ENCODE results near the gene CTNND2.

CTNND2 gene

DNA sequence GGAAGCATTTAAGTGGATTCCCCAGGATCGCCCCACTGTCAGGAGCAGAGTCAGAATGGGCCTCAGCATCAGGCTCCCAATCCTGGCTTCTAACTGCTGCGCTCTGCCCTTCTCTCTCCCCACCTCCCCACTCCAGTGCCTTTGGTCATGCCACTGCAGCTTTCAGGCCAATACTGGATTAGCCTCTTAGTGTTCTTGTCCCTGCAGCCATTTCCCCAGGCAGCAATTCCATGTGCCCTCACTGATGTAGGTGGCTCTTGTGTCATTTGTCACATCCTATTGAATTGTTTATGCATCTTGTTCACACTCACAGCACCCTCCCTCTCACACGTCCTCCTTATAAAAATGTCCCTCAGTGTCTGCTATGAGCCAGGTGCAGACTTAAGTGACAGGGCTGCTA lies 599.0 kb downstream of the CTNND2 start:
- H3K36me3 ChIP-seq (ENCODE audit: control insufficient read depth, low read length) = no peaks in the 10 kb centered on the region
- H3K9me2 ChIP-seq (replicated peaks; ENCODE audit: control insufficient read depth, low read length) = no peaks in the 10 kb centered on the region
- H3F3A ChIP-seq (ENCODE audit: control insufficient read depth, insufficient read depth) = no peaks in the 10 kb centered on the region
- no peak overlapping the region for H3K4me2 ChIP-seq (ENCODE audit: low read length)
- no peak for TF ChIP-seq EZH2phosphoT487 (IDR thresholded peaks at IDR 0.05; ENCODE audit: borderline replicate concordance, low read length)
- TF ChIP-seq, protein P1, sequence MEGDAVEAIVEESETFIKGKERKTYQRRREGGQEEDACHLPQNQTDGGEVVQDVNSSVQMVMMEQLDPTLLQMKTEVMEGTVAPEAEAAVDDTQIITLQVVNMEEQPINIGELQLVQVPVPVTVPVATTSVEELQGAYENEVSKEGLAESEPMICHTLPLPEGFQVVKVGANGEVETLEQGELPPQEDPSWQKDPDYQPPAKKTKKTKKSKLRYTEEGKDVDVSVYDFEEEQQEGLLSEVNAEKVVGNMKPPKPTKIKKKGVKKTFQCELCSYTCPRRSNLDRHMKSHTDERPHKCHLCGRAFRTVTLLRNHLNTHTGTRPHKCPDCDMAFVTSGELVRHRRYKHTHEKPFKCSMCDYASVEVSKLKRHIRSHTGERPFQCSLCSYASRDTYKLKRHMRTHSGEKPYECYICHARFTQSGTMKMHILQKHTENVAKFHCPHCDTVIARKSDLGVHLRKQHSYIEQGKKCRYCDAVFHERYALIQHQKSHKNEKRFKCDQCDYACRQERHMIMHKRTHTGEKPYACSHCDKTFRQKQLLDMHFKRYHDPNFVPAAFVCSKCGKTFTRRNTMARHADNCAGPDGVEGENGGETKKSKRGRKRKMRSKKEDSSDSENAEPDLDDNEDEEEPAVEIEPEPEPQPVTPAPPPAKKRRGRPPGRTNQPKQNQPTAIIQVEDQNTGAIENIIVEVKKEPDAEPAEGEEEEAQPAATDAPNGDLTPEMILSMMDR (IDR thresholded peaks at IDR 0.05; ENCODE audit: low read depth, low read length, poor library complexity, severe bottlenecking) = no peak
- no peaks in the 10 kb centered on the region for H4K20me1 ChIP-seq (ENCODE audit: control insufficient read depth, insufficient read depth, low read depth, low read length)
- no peaks in the 10 kb centered on the region for H3K79me2 ChIP-seq (ENCODE audit: control insufficient read depth, low read length)
- no peaks in the 10 kb centered on the region for H3K4me1 ChIP-seq (ENCODE audit: control insufficient read depth, low read length)
- H3K27me3 ChIP-seq (ENCODE audit: control insufficient read depth, low read length) = no peaks in the 10 kb centered on the region
- H3K9me3 ChIP-seq (ENCODE audit: control insufficient read depth, insufficient read depth, low read length) = no peaks in the 10 kb centered on the region
- no peak overlapping the region for H3K27ac ChIP-seq (ENCODE audit: low read depth, low read length)
- H3K4me3 ChIP-seq (ENCODE audit: low read length) = no peak overlapping the region

DNA sequence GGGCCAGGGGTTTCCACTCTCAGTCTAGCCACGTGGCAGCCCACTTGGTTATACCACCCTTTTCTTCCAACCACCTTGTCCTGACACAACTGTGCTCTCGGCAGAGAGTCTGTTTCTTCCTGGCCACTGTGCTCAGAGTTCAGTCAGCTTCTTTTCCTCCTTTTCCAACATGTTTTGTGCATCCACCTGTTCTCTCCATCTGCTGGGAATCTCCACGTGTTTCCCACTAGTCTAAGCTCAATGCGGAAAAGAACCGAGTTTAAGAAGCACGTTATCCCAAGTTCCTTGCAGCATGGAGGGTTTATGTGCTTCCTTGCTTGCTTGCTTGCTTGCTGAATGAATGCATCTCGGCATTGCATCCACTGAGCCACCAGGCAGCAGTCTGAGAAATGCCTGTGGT lies 599.6 kb downstream of the CTNND2 start:
- no peaks in the 10 kb centered on the region for H3K4me1 ChIP-seq (ENCODE audit: control insufficient read depth, low read length)
- no peaks in the 10 kb centered on the region for H3K9me3 ChIP-seq (ENCODE audit: control insufficient read depth, insufficient read depth, low read length)
- H3K79me2 ChIP-seq (ENCODE audit: control insufficient read depth, low read length) = no peaks in the 10 kb centered on the region
- H4K20me1 ChIP-seq (ENCODE audit: control insufficient read depth, insufficient read depth, low read depth, low read length) = no peaks in the 10 kb centered on the region
- H3K4me2 ChIP-seq (ENCODE audit: low read length) = no peak overlapping the region
- no peak overlapping the region for H3K4me3 ChIP-seq (ENCODE audit: low read length)
- no peaks in the 10 kb centered on the region for H3F3A ChIP-seq (ENCODE audit: control insufficient read depth, insufficient read depth)
- no peaks in the 10 kb centered on the region for H3K27me3 ChIP-seq (ENCODE audit: control insufficient read depth, low read length)
- H3K36me3 ChIP-seq (ENCODE audit: control insufficient read depth, low read length) = no peaks in the 10 kb centered on the region
- no peak overlapping the region for H3K27ac ChIP-seq (ENCODE audit: low read depth, low read length)
- TF ChIP-seq EZH2phosphoT487 (IDR thresholded peaks at IDR 0.05; ENCODE audit: borderline replicate concordance, low read length) = no peak
- H3K9me2 ChIP-seq (replicated peaks; ENCODE audit: control insufficient read depth, low read length) = no peaks in the 10 kb centered on the region

DNA sequence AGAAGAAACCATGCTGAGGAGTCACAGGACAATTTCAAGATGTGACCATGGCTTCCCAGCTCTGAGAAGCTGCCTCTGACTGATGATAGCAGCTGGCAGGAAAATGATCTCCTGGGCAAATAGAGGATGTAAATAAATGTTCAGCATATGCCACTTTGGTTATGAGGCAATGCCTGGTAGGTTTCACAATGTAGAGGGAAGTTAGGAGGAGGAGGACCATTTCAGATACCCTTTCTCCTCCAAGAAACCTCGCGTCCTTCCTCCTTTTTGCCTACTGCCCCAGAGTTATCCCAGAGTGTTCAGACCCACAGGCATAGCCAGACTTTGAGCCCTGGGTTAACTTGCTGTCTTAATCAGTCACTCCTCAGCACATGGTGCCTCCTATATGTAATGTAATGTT lies 601.6 kb downstream of the CTNND2 start:
- Histone ChIP-seq H3K36me3 (ENCODE audit: control insufficient read depth, low read length) (no peaks in the 10 kb centered on the region), H3K9me3 (ENCODE audit: control insufficient read depth, insufficient read depth, low read length) (no peaks in the 10 kb centered on the region), H4K20me1 (ENCODE audit: control insufficient read depth, insufficient read depth, low read depth, low read length) (no peaks in the 10 kb centered on the region), H3K79me2 (ENCODE audit: control insufficient read depth, low read length) (no peaks in the 10 kb centered on the region), H3K27ac (ENCODE audit: low read depth, low read length) (no peak overlapping the region), H3K4me1 (ENCODE audit: control insufficient read depth, low read length) (no peaks in the 10 kb centered on the region), H3K4me2 (ENCODE audit: low read length) (no peak overlapping the region), H3K9me2 (replicated peaks; ENCODE audit: control insufficient read depth, low read length) (no peaks in the 10 kb centered on the region), H3F3A (ENCODE audit: control insufficient read depth, insufficient read depth) (no peaks in the 10 kb centered on the region), H3K27me3 (ENCODE audit: control insufficient read depth, low read length) (no peaks in the 10 kb centered on the region), H3K4me3 (ENCODE audit: low read length) (no peak overlapping the region)
- no peak for TF ChIP-seq EZH2phosphoT487 (IDR thresholded peaks at IDR 0.05; ENCODE audit: borderline replicate concordance, low read length)
- TF ChIP-seq, protein P1 (IDR thresholded peaks at IDR 0.05; ENCODE audit: low read depth, low read length, poor library complexity, severe bottlenecking) = no peak

DNA sequence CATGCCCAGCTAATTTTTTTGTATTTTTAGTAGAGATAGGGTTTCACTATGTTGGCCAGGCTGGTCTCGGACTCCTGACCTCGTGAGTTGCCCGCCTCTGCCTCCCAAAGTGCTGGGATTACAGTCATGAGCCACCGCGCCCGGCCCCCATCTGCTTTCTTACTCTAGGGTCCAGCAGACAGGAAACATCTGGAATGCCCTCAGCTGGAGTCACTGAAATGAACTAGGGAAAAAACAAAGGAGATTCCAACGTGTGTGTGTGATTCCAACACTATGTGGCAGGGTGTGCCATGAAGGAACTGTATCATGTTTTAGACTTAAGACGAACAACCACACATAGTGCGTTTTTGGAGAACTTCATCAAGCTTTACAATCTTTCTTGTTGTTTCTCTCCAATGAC lies 603.1 kb downstream of the CTNND2 start:
- Histone ChIP-seq H3F3A (ENCODE audit: control insufficient read depth, insufficient read depth) (no peaks in the 10 kb centered on the region), H4K20me1 (ENCODE audit: control insufficient read depth, insufficient read depth, low read depth, low read length) (no peaks in the 10 kb centered on the region), H3K27ac (ENCODE audit: low read depth, low read length) (no peak overlapping the region), H3K9me2 (replicated peaks; ENCODE audit: control insufficient read depth, low read length) (no peaks in the 10 kb centered on the region), H3K79me2 (ENCODE audit: control insufficient read depth, low read length) (no peaks in the 10 kb centered on the region), H3K9me3 (ENCODE audit: control insufficient read depth, insufficient read depth, low read length) (no peaks in the 10 kb centered on the region), H3K27me3 (ENCODE audit: control insufficient read depth, low read length) (no peaks in the 10 kb centered on the region), H3K4me3 (ENCODE audit: low read length) (no peak overlapping the region), H3K4me2 (ENCODE audit: low read length) (no peak overlapping the region), H3K36me3 (ENCODE audit: control insufficient read depth, low read length) (no peaks in the 10 kb centered on the region), H3K4me1 (ENCODE audit: control insufficient read depth, low read length) (no peaks in the 10 kb centered on the region)
- no peak for TF ChIP-seq EZH2phosphoT487 (IDR thresholded peaks at IDR 0.05; ENCODE audit: borderline replicate concordance, low read length)
- TF ChIP-seq, protein P1 (IDR thresholded peaks at IDR 0.05; ENCODE audit: low read depth, low read length, poor library complexity, severe bottlenecking) = no peak

All from DOHH2 (cell line).